WTC11 (cell line): ENCODE measurements around the gene USP49. TPM values are rescaled to one million over a fixed set of nuclear protein-coding genes. Genes with fewer than 3 reads are reported as not detected.
A peak's percentile ranks its signal among the peaks of the same experiment; 100 is the strongest.

Experiments
- ATAC-seq: fragments of 200-7000 bp; cut with Tn5 transposase; 2 replicates; pipeline ENCODE4 v1.10.0; 2021; ENCODE audit warnings: mild to moderate bottlenecking, moderate library complexity
- CTCF ChIA-PET: fragments of 300-600 bp; sonication (Branson Sonifier 250); formaldehyde crosslinking; loops from one replicate; lab custom pipeline; 2021; ENCODE audit warnings: antibody characterized with exemption; lab: Charles Lee
- POLR2A ChIA-PET: fragments of 350-600 bp; sonication (Branson Sonifier 250); formaldehyde crosslinking; loops from one replicate; lab custom pipeline; 2021; ENCODE audit warnings: antibody characterized with exemption; lab: Charles Lee
- DNase-seq: peaks from one replicate; pipeline ENCODE4 v3.0.0; 2021; ENCODE audit warnings: low spot score
- H3K27ac Mint-ChIP-seq: 2 replicates; pipeline ENCODE4 v1.8.0; 2021; ENCODE audit warnings: mixed read lengths
- H3K27me3 Mint-ChIP-seq: 2 replicates; pipeline ENCODE4 v1.8.0; 2021; ENCODE audit warnings: low read depth, mild to moderate bottlenecking, moderate library complexity, mixed read lengths
- H3K36me3 Mint-ChIP-seq: 2 replicates; pipeline ENCODE4 v1.8.0; 2021; ENCODE audit warnings: mixed read lengths
- H3K4me1 Mint-ChIP-seq: 2 replicates; pipeline ENCODE4 v1.8.0; 2022; ENCODE audit warnings: mixed read lengths
- H3K4me3 Mint-ChIP-seq: 2 replicates; pipeline ENCODE4 v1.8.0; 2021; ENCODE audit warnings: mild to moderate bottlenecking, moderate library complexity, mixed read lengths
- H3K9me3 Mint-ChIP-seq: 2 replicates; pipeline ENCODE4 v1.8.0; 2021; ENCODE audit warnings: mixed read lengths
- ATF2 ChIP-seq: sonication (generic); formaldehyde crosslinking; IDR thresholded peaks from 2 replicates; pipeline ENCODE4 v1.8.1; 2022; ENCODE audit warnings: low read depth, missing genetic modification reagents, borderline replicate concordance
- ATF6 ChIP-seq: sonication (generic); formaldehyde crosslinking; IDR thresholded peaks from 2 replicates; pipeline ENCODE4 v1.8.1; 2023; ENCODE audit warnings: mild to moderate bottlenecking, missing genetic modification reagents
- EMX1 ChIP-seq: fragments of 250-450 bp; sonication (Bioruptor Pico); IDR thresholded peaks from 2 replicates; pipeline ENCODE4 v1.8.0; 2021; ENCODE audit warnings: mild to moderate bottlenecking
- ERG ChIP-seq: fragments of 250-450 bp; sonication (Bioruptor Pico); IDR thresholded peaks from 2 replicates; pipeline ENCODE4 v1.8.0; 2021; ENCODE audit warnings: mild to moderate bottlenecking
- ESRRA ChIP-seq: sonication (generic); formaldehyde crosslinking; IDR thresholded peaks from 2 replicates; pipeline ENCODE4 v1.8.1; 2022; ENCODE audit warnings: mild to moderate bottlenecking, missing genetic modification reagents, borderline replicate concordance
- GTF2I ChIP-seq: fragments of 250-450 bp; sonication (Bioruptor Pico); conservative IDR thresholded peaks from 2 replicates; pipeline ENCODE4 v1.4.0; 2021; ENCODE audit warnings: mild to moderate bottlenecking
- IRF2 ChIP-seq: sonication (generic); formaldehyde crosslinking; IDR thresholded peaks from 2 replicates; pipeline ENCODE4 v1.8.0; 2022; ENCODE audit warnings: low read depth, missing genetic modification reagents, borderline replicate concordance
- MXD4 ChIP-seq: fragments of 250-450 bp; sonication (Bioruptor Pico); IDR thresholded peaks from 2 replicates; pipeline ENCODE4 v1.8.0; 2021; ENCODE audit warnings: mild to moderate bottlenecking, moderate library complexity, borderline replicate concordance
- MYBL2 ChIP-seq: sonication (generic); formaldehyde crosslinking; IDR thresholded peaks from 2 replicates; pipeline ENCODE4 v1.8.1; 2023; ENCODE audit warnings: mild to moderate bottlenecking, moderate library complexity, missing genetic modification reagents
- SMAD3 ChIP-seq: sonication (generic); formaldehyde crosslinking; IDR thresholded peaks from 2 replicates; pipeline ENCODE4 v1.8.0; 2022; ENCODE audit warnings: missing genetic modification reagents, mild to moderate bottlenecking, borderline replicate concordance
- TEAD1 ChIP-seq: sonication (generic); formaldehyde crosslinking; IDR thresholded peaks from 2 replicates; pipeline ENCODE4 v1.8.0; 2022; ENCODE audit warnings: mild to moderate bottlenecking, missing genetic modification reagents
- TP53 ChIP-seq: sonication (generic); formaldehyde crosslinking; IDR thresholded peaks from 2 replicates; pipeline ENCODE4 v1.8.1; 2023; ENCODE audit warnings: mild to moderate bottlenecking, missing genetic modification reagents
- USF2 ChIP-seq: sonication (generic); formaldehyde crosslinking; IDR thresholded peaks from 2 replicates; pipeline ENCODE4 v1.8.1; 2023; ENCODE audit warnings: mild to moderate bottlenecking, missing genetic modification reagents, moderate library complexity
- ZBTB43 ChIP-seq: sonication (generic); formaldehyde crosslinking; IDR thresholded peaks from 2 replicates; pipeline ENCODE4 v1.8.1; 2023; ENCODE audit warnings: mild to moderate bottlenecking, missing genetic modification reagents
- ZNF232 ChIP-seq: sonication (generic); formaldehyde crosslinking; IDR thresholded peaks from 2 replicates; pipeline ENCODE4 v1.8.0; 2022; ENCODE audit warnings: mild to moderate bottlenecking, missing genetic modification reagents
- ZNF263 ChIP-seq: sonication (generic); formaldehyde crosslinking; IDR thresholded peaks from 2 replicates; pipeline ENCODE4 v1.8.1; 2022; ENCODE audit warnings: low read depth, mild to moderate bottlenecking, moderate library complexity, missing genetic modification reagents
- ZNF416 ChIP-seq: fragments of 250-450 bp; sonication (Bioruptor Pico); IDR thresholded peaks from 2 replicates; pipeline ENCODE4 v1.9.0; 2021; ENCODE audit warnings: mild to moderate bottlenecking, inconsistent platforms
- ZNF425 ChIP-seq: fragments of 250-450 bp; sonication (Bioruptor Pico); conservative IDR thresholded peaks from 2 replicates; pipeline ENCODE4 v1.9.0; 2021; ENCODE audit warnings: mild to moderate bottlenecking
- ZNF671 ChIP-seq: fragments of 250-450 bp; sonication (Bioruptor Pico); IDR thresholded peaks from 2 replicates; pipeline ENCODE4 v1.8.0; 2021; ENCODE audit warnings: mild to moderate bottlenecking
- ZSCAN18 ChIP-seq: fragments of 250-450 bp; sonication (Bioruptor Pico); IDR thresholded peaks from 2 replicates; pipeline ENCODE4 v2.1.2; 2022; ENCODE audit warnings: mild to moderate bottlenecking, moderate library complexity
- total RNA-seq: library from RNA; stranded (reverse); gene quantifications from 3 replicates; pipeline ENCODE4 v1.2.3, GENCODE V29; 2021

Gene USP49
- total RNA-seq, 1 experiment from 2014 or later = 18.4 TPM

- ChIA-PET POLR2A (no interaction called here), CTCF (interaction anchor here (0.6 to 1.1 kb wide), 2 partner anchors 77 to 322 kb away, joined by 3 to 5 read pairs; no protein-coding TSS in a partner anchor)
- H3K36me3 Mint-ChIP-seq = no peaks in the 10 kb centered on the region
- no peak overlapping the region for H3K4me3 Mint-ChIP-seq
- peaks cover 34% of the 10 kb centered on the region for H3K4me1 Mint-ChIP-seq
- DNase-seq = no peak
- TF ChIP-seq ZNF416 (no peak), ZNF425 (CRISPR knock-in tag) (no peak), ERG (CRISPR knock-in tag) (no peak), ESRRA (CRISPR knock-in tag) (no peak), ATF6 (CRISPR knock-in tag) (no peak), EMX1 (CRISPR knock-in tag) (no peak), USF2 (CRISPR knock-in tag) (no peak), TP53 (CRISPR knock-in tag) (no peak), MYBL2 (CRISPR knock-in tag) (no peak), ATF2 (CRISPR knock-in tag) (no peak), ZNF671 (CRISPR knock-in tag) (no peak)
- H3K27me3 Mint-ChIP-seq = peaks cover 54% of the 10 kb centered on the region
- no peak for ATAC-seq
- no peaks in the 10 kb centered on the region for H3K9me3 Mint-ChIP-seq
- H3K27ac Mint-ChIP-seq = no peak overlapping the region
Measured at GRCh38 chr6:41783106-41783780, 111.9 kb downstream of the USP49 start.

GRCh38 chr6:41781366-41781730 is 113.8 kb downstream of the USP49 start:
- Mint-ChIP-seq H3K4me1 (peaks cover 34% of the 10 kb centered on the region), H3K27ac (no peak overlapping the region), H3K9me3 (no peaks in the 10 kb centered on the region), H3K27me3 (peaks cover 54% of the 10 kb centered on the region), H3K36me3 (no peaks in the 10 kb centered on the region), H3K4me3 (peak overlapping the region; percentile 84)
- POLR2A ChIA-PET = interaction anchor here (0.6 kb wide), 1 partner anchor 404 kb away, joined by 3 read pairs; no protein-coding TSS in a partner anchor
- CTCF ChIA-PET = interaction anchor here (0.5 to 0.9 kb wide), 2 partner anchors 185 to 577 kb away, joined by 3 to 4 read pairs; no protein-coding TSS in a partner anchor
- DNase-seq = no peak
- no peak for ATAC-seq
- TF ChIP-seq IRF2 (CRISPR knock-in tag) (no peak), ZSCAN18 (CRISPR knock-in tag) (no peak), ZNF425 (CRISPR knock-in tag) (no peak), ZNF263 (CRISPR knock-in tag) (no peak), TEAD1 (CRISPR knock-in tag) (no peak), ZNF232 (CRISPR knock-in tag) (no peak), MXD4 (CRISPR knock-in tag) (no peak), GTF2I (CRISPR knock-in tag) (no peak), SMAD3 (CRISPR knock-in tag) (no peak), ZBTB43 (CRISPR knock-in tag) (no peak)
